ENCODE measurements around the gene SHISAL2A. TPM values are rescaled to one million over a fixed set of nuclear protein-coding genes. Genes with fewer than 3 reads are reported as not detected.

Gene SHISAL2A
- total RNA-seq, 5 donors from 2014 or later (not counting 1 experiment from before 2014, with no cell fraction given), result 38.4 to 80.7 (median 74.7) TPM

GRCh38 chr1:52659356-52659755 lies 26.4 kb downstream of the SHISAL2A start:
- Histone ChIP-seq H3K27me3 (replicated peaks in 1 of 2; ENCODE audit: control insufficient read depth in 2 of 2, extremely low read depth in 1 of 2, insufficient read depth in 2 of 2, low read length in 1 of 2) (no peaks in the 10 kb centered on the region), H3K4me1 (ENCODE audit: control insufficient read depth in 1 of 2, extremely low read depth in 1 of 2, insufficient read depth in 2 of 2, low read length in 2 of 2) (no peaks in the 10 kb centered on the region), H3K27ac (ENCODE audit: low read length) (no peak overlapping the region), H3K9me3 (no peaks in the 10 kb centered on the region), H3K4me3 (ENCODE audit: control insufficient read depth in 1 of 2, extremely low read depth in 1 of 2, low read length in 1 of 2) (no peak overlapping the region), H3K36me3 (ENCODE audit: control insufficient read depth in 2 of 2, extremely low read depth in 1 of 2, insufficient read depth in 1 of 2, low read length in 1 of 2) (peaks cover 5 to 33% of the 10 kb centered on the region in 2 donors)
- 73% methylated on average over 1 of the region's 3 CpGs for WGBS (ENCODE audit: insufficient coverage)
- peak overlapping the region in 1 of 3 donors; percentile 13 for H3K4me3 Mint-ChIP-seq
- H3K4me1 Mint-ChIP-seq, result peaks cover 17 to 23% (median 22%) of the 10 kb centered on the region in 3 donors
- CTCF ChIA-PET, result no interaction called here
- peaks cover 28% of the 10 kb centered on the region for H3K36me3 Mint-ChIP-seq
- POLR2A ChIA-PET, result interaction anchor here in 1 of 2 donors (0.7 kb wide), 1 partner anchor 282 kb away, joined by 6 read pairs; no protein-coding TSS in a partner anchor
- peak overlapping the region; percentile 82 to 83 for H3K27ac Mint-ChIP-seq
- DNase-seq (no peak), ATAC-seq (replicated peaks in 1 of 4) (peak in 2 of 4 experiments; percentile 33 to 50)
- H3K27me3 Mint-ChIP-seq, result no peaks in the 10 kb centered on the region
- H3K9me3 Mint-ChIP-seq, result no peaks in the 10 kb centered on the region

DNA sequence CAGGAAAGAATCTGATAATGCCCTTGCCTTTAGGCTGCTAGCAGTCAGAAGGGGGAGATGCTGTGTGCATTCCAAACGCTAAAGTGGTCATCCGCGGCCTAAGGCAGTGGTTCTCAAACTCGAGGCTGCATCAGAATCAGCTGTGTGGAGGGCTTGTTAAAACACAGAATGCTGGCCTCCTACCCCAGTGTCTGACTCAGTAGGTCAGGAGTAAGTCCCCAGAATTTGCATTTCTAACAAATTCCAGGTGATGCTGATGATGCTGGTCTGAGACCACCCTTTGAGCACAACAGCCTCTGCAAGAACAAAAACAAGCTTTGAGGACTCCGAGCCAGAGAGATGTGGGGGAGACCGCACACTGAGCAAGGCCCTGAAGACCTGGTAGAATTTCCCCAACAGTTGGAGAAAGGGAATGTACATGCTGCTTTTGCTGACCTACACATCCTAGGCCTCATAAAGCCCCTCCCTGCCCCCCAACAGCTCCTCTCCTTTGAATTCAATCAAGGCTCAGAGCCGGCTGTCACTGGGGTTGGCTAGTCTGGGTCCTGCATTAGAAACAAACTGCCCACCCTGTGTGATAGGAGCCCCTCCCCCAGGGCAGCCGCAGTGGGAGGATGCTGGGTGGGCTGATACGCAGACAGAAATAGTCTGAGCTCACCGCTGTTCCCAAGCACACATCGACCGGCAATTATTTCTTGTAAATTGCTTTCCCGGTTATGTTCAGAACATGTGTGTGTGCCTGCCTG lies 27.1 kb downstream of the SHISAL2A start:
- Histone ChIP-seq H3K4me1 (ENCODE audit: control insufficient read depth in 1 of 2, extremely low read depth in 1 of 2, insufficient read depth in 2 of 2, low read length in 2 of 2) (no peaks in the 10 kb centered on the region), H3K36me3 (ENCODE audit: control insufficient read depth in 2 of 2, extremely low read depth in 1 of 2, insufficient read depth in 1 of 2, low read length in 1 of 2) (peaks cover 5 to 33% of the 10 kb centered on the region in 2 donors), H3K4me3 (ENCODE audit: control insufficient read depth in 1 of 2, extremely low read depth in 1 of 2, low read length in 1 of 2) (no peak overlapping the region), H3K9me3 (no peaks in the 10 kb centered on the region), H3K27me3 (replicated peaks in 1 of 2; ENCODE audit: control insufficient read depth in 2 of 2, extremely low read depth in 1 of 2, insufficient read depth in 2 of 2, low read length in 1 of 2) (no peaks in the 10 kb centered on the region), H3K27ac (ENCODE audit: low read length) (no peak overlapping the region)
- Mint-ChIP-seq H3K36me3 (peaks cover 25% of the 10 kb centered on the region), H3K27me3 (no peaks in the 10 kb centered on the region), H3K4me1 (peaks cover 17 to 22% (median 20%) of the 10 kb centered on the region in 3 donors), H3K9me3 (no peaks in the 10 kb centered on the region), H3K27ac (peak overlapping the region; percentile 82 to 83), H3K4me3 (peak overlapping the region in 1 of 3 donors; percentile 13)
- DNase-seq (no peak), ATAC-seq (replicated peaks in 1 of 4) (no peak)
- WGBS (ENCODE audit: insufficient coverage), result 82% methylated on average over 12 of the region's 13 CpGs
- ChIA-PET CTCF (interaction anchor here in 1 of 2 donors (0.6 kb wide), 1 partner anchor 47 kb away, joined by 4 read pairs; no protein-coding TSS in a partner anchor), POLR2A (no interaction called here)

GRCh38 chr1:52660807-52661206 lies 27.8 kb downstream of the SHISAL2A start:
- Mint-ChIP-seq H3K4me3 (no peak overlapping the region), H3K27me3 (no peaks in the 10 kb centered on the region), H3K9me3 (no peaks in the 10 kb centered on the region), H3K36me3 (peaks cover 21% of the 10 kb centered on the region), H3K27ac (peak overlapping the region; percentile 31 to 73), H3K4me1 (peaks cover 15 to 23% (median 22%) of the 10 kb centered on the region in 3 donors)
- POLR2A ChIA-PET, result interaction anchor here in 1 of 2 donors (0.6 kb wide), 1 partner anchor 56 kb away, joined by 3 read pairs; no protein-coding TSS in a partner anchor
- ATAC-seq (replicated peaks in 1 of 4), result no peak
- CTCF ChIA-PET, result interaction anchor here in 1 of 2 donors (0.6 kb wide), 1 partner anchor 48 kb away, joined by 4 read pairs; no protein-coding TSS in a partner anchor
- DNase-seq, result no peak
- Histone ChIP-seq H3K4me3 (ENCODE audit: control insufficient read depth in 1 of 2, extremely low read depth in 1 of 2, low read length in 1 of 2) (no peak overlapping the region), H3K4me1 (ENCODE audit: control insufficient read depth in 1 of 2, extremely low read depth in 1 of 2, insufficient read depth in 2 of 2, low read length in 2 of 2) (no peaks in the 10 kb centered on the region), H3K27ac (ENCODE audit: low read length) (no peak overlapping the region), H3K27me3 (replicated peaks in 1 of 2; ENCODE audit: control insufficient read depth in 2 of 2, extremely low read depth in 1 of 2, insufficient read depth in 2 of 2, low read length in 1 of 2) (no peaks in the 10 kb centered on the region), H3K9me3 (no peaks in the 10 kb centered on the region), H3K36me3 (ENCODE audit: control insufficient read depth in 2 of 2, extremely low read depth in 1 of 2, insufficient read depth in 1 of 2, low read length in 1 of 2) (peaks cover 5 to 33% of the 10 kb centered on the region in 2 donors)
- 87% methylated on average over 3 of the region's 3 CpGs for whole genome bisulfite sequencing (ENCODE audit: insufficient coverage)

GRCh38 chr1:52662645-52663313 lies 29.8 kb downstream of the SHISAL2A start:
- Mint-ChIP-seq H3K27me3 (no peaks in the 10 kb centered on the region), H3K4me3 (no peak overlapping the region), H3K36me3 (peaks cover 18% of the 10 kb centered on the region), H3K27ac (peak overlapping the region in 1 of 2 donors; percentile 44), H3K9me3 (no peaks in the 10 kb centered on the region), H3K4me1 (peaks cover 9 to 25% (median 24%) of the 10 kb centered on the region in 3 donors)
- ATAC-seq (replicated peaks in 1 of 4) (no peak), DNase-seq (no peak)
- no peak overlapping the region for H3K27ac ChIP-seq (ENCODE audit: low read length)
- POLR2A ChIA-PET, result no interaction called here
- no peaks in the 10 kb centered on the region for H3K27me3 ChIP-seq (replicated peaks in 1 of 2; ENCODE audit: control insufficient read depth in 2 of 2, extremely low read depth in 1 of 2, insufficient read depth in 2 of 2, low read length in 1 of 2)
- H3K9me3 ChIP-seq, result no peaks in the 10 kb centered on the region
- H3K4me1 ChIP-seq (ENCODE audit: control insufficient read depth in 1 of 2, extremely low read depth in 1 of 2, insufficient read depth in 2 of 2, low read length in 2 of 2), result no peaks in the 10 kb centered on the region
- peaks cover 1 to 24% of the 10 kb centered on the region in 2 donors for H3K36me3 ChIP-seq (ENCODE audit: control insufficient read depth in 2 of 2, extremely low read depth in 1 of 2, insufficient read depth in 1 of 2, low read length in 1 of 2)
- no peak overlapping the region for H3K4me3 ChIP-seq (ENCODE audit: control insufficient read depth in 1 of 2, extremely low read depth in 1 of 2, low read length in 1 of 2)
- CTCF ChIA-PET, result interaction anchor here in 1 of 2 donors (0.6 kb wide), 1 partner anchor 139 kb away, joined by 5 read pairs; no protein-coding TSS in a partner anchor
- WGBS (ENCODE audit: insufficient coverage), result 86% methylated on average over 8 of the region's 13 CpGs

- no peak overlapping the region for H3K27ac Mint-ChIP-seq
- no peaks in the 10 kb centered on the region for H3K9me3 Mint-ChIP-seq
- POLR2A ChIA-PET, result interaction anchor here in 1 of 2 donors (0.6 kb wide), 1 partner anchor 12 kb away, joined by 5 read pairs; no protein-coding TSS in a partner anchor
- H3K4me3 ChIP-seq (ENCODE audit: control insufficient read depth in 1 of 2, extremely low read depth in 1 of 2, low read length in 1 of 2), result no peak overlapping the region
- no peak overlapping the region for H3K27ac ChIP-seq (ENCODE audit: low read length)
- peaks cover 10 to 34% of the 10 kb centered on the region in 2 donors for H3K36me3 ChIP-seq (ENCODE audit: control insufficient read depth in 2 of 2, extremely low read depth in 1 of 2, insufficient read depth in 1 of 2, low read length in 1 of 2)
- ATAC-seq (replicated peaks in 1 of 4), result no peak
- no peaks in the 10 kb centered on the region for H3K27me3 ChIP-seq (replicated peaks in 1 of 2; ENCODE audit: control insufficient read depth in 2 of 2, extremely low read depth in 1 of 2, insufficient read depth in 2 of 2, low read length in 1 of 2)
- DNase-seq, result no peak
- CTCF ChIA-PET, result no interaction called here
- H3K4me1 Mint-ChIP-seq, result peaks cover 9 to 21% (median 18%) of the 10 kb centered on the region in 3 donors
- no peak overlapping the region for H3K4me3 Mint-ChIP-seq
- H3K36me3 Mint-ChIP-seq, result peaks cover 27% of the 10 kb centered on the region
- H3K4me1 ChIP-seq (ENCODE audit: control insufficient read depth in 1 of 2, extremely low read depth in 1 of 2, insufficient read depth in 2 of 2, low read length in 2 of 2), result no peaks in the 10 kb centered on the region
- no peaks in the 10 kb centered on the region for H3K27me3 Mint-ChIP-seq
- H3K9me3 ChIP-seq, result no peaks in the 10 kb centered on the region
- WGBS (ENCODE audit: insufficient coverage), result 93% methylated on average over 3 of the region's 5 CpGs
Observed at GRCh38 chr1:52663716-52664115, 30.7 kb downstream of the SHISAL2A start.

Data from T-cell (primary cell).